HG03457 (cell line): ENCODE measurements around the gene PI4KB.
"Not testable (repeated sequence)": the region's sequence is repeated elsewhere in the genome, so short reads cannot be mapped to it uniquely, and the experiment has no call there.

Source experiments
- ATAC-seq: cut with Tn5 transposase; IDR thresholded peaks from one replicate; pipeline ENCODE4 v1.9.1; 2021; ENCODE audit warnings: moderate number of reproducible peaks; ENCODE audit not compliant: unreplicated experiment

Gene PI4KB

GRCh38 chr1:151327223-151327902 lies at the start of gene PI4KB:
PI4KB (minus strand) TSS chr1:151327416; CDS start chr1:151316481, 10,935 bp downstream.
- no peak for ATAC-seq

DNA sequence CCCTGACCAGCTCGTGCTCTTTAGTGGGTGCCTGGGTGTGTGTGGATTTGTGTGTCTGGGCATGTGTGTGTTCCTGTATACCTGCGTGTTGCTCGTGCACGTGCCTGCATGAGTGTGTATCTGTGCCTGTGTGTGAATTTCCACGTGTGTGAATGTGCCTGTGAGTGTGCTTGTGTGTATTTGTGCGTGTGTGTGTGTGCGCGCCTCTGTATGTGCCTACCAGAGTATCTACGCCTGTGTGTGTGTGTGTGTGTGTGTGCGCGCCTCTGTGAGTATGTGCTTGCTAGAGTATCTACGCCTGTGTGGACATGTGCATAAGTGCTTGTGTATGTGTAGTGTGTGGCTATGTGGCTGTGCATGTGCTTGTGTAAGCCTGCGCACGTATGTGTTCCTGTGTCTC lies 46.0 kb upstream of the PI4KB start:
- ATAC-seq: no peak

DNA sequence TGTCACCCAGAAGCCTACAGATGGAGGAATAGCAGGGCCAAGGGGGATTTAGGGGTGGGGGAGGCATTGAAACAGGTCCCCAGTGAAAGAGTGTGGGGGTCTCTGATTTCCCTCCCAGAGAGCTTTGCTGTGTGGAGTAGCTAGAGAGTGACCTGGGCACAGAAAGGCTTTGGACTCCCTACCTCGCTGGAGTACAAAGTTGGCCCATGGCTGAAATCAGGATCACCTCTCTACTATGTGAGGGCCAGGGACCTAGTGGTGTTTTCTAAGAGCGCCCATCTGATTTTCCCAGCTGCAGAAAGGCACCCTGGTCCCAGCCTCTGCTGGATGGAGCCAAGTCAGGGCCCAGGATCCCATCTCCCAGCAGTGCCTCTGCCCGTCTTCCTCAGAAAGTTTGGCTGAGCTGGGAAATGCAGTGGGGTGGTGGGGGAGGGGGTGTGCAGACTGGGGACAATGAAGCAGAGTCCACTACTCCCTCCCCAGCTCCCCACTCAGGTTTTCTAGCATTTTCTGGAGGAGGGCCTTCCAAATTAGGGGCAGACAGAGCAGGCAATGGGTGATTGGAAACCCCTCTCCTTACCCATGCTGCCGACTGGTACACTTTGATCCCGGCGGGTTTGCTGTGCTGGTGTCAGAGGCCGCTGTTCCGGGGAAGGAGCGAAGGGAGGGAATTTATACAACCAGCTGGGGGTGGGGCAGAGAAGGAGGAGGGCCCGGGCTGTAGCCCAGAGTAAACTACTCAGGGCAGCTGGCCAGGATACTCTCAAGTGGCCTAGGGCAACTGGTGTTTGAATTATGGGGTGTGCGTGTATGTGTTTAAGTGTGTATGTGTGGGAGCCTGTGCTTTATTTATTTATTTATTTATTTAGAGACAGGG lies 45.1 kb upstream of the PI4KB start, which contains the start of gene SELENBP1:
TSS of gene SELENBP1 (minus strand) at position 648 of the 877 bp plus-strand sequence. CDS start at position 584, 64 bp downstream.
- no peak for ATAC-seq

- no peak for ATAC-seq
These were observed 44.3 kb upstream of the PI4KB start for GRCh38 chr1:151371370-151372057.

DNA sequence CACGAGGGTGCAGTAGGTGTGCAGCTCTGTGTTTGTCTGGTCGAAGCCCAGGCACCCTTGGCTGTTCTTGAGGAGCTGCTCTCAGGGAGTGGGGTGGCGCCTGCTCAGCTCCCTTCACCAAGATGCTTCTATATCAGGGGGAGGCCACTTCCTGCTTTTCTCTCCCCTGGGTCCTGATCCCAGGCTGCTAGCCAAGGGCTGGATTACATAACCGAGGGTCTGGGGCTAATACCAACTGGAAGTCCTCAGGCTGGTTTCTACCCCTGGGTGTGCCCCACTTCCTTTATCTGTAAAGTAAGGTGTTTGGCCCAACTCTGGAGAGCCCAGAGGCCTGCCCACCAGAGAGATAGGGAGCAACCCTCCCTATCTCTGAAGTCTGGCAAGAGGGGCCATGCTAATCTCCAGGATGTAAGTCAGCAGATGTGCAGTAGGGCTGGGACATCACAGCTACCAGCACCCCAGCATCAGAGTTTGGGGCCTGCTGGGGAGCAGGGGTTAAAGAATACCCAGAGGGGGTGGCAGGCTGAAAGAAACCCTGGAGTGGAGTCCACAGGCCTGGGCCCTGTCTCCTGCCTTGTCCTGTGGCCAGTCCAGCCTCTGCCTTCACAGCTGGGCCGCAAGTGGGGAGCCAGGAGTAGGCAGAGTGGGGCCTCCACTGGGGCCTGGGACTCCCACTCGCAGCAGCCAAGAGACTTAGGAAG lies 43.1 kb upstream of the PI4KB start:
- no peak for ATAC-seq

DNA sequence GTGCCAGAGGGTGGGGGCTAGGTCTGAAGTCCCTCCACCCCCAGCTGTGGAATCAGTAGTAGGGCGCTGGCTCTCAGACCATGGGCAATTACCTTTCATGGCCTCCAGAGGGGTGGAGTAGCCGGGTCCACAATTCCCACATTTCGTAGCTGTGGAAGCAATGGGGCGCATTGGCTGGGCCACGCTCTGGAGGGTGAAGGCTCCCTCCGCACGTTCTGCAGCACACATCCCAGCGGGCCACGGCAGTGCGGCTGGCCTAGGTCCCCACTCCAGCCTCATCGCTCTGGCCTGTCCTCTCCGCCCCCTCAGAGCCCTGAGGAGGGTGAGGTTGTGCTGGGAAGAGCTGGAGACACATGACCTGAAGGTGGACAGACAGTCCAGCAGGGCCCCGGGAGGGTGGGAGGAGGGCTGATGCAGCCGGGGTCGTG lies 42.4 kb upstream of the PI4KB start:
- ATAC-seq: no peak

DNA sequence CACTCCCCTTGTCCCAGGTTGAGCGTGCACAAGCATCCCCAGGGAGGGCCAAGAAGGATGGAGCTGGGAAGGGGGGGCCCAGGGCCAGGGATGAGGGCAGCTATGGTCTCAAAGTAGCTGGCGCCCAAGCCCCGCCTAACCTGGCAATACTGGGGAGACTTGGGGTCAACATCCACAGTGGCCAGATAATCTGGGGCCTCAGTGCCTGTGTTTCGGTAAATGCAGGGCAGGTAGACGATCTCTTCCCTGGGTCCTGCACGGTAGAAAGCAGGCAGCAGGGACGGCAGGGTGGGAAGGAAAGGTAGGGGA lies 42.0 kb upstream of the PI4KB start:
- no peak for ATAC-seq

GRCh38 chr1:151368393-151369301 lies 41.4 kb upstream of the PI4KB start:
- no peak for ATAC-seq

DNA sequence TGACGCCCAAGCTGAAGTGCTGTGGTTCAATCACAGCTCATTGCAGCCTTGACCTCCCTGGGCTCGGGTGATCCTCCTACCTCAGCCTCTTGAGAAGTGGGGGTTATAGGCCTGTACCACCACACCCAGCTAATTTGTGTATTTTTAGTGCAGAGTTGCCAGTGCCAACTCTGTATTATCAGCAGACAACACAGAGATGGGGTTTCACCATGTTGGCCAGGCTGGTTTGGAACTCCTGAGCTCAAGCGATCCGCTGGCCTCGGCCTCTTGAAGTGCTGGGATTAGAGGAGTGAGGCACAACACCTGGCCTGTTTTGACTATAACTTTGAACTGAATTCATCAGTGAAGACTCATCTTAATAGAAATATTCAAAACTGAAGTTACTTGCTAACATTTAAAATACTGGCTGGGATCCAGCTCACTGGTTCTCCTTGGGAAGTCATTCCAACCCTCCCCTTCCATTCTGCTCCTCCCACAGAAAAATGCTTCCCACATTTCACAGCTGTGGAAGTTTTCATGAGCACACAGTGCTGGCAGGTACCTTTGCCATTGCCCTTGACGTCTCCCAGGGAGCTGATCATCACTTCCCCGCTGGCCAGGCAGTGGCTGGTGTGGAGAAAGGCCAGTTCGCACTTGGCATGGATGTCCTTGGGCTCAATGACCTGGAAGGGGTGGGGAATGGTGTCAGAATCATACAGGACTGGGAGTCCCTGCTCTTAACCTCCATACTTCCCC lies 40.6 kb upstream of the PI4KB start:
- no peak for ATAC-seq

DNA sequence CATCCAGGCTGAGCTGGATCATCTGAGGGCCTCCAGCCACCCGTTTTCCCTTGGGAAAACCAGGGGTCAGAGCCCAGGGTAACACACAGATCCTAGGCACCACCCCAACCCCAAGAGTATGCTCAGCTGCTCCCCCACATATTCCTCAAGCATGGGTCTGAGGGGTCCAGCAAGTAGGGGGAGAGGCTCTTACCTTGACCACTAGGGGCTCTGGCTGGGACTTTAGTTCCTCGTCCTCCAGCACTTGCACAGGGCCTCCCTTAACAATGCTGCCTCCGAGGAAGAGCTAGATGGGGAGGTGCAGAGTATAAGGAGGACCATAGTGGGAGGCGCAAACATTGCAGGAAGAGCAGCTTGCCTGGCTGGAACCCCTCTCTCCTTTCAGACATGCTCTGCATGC lies 37.8 kb upstream of the PI4KB start:
- ATAC-seq: no peak

GRCh38 chr1:151362308-151363155 lies 35.3 kb upstream of the PI4KB start:
- no peak for ATAC-seq

GRCh38 chr1:151361883-151362282 lies 34.7 kb upstream of the PI4KB start:
- ATAC-seq: no peak

DNA sequence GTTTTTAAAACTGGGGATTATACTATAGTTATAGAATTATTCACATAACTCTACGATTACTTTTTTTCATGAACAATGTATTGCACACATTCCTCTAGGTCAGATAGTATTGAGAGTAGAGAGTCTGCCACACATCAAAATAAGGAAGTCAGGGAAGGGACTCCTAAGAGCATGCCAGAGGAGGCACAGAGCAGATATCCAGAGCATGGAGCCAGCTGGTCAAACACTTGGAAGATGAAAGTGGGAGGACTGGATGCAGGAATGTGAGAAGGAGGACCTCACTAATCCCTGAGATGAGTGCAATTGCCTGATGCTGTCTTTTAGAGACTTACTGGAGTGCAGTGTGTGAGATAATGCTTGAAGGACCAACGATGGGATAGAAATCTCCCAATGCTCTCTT lies 29.5 kb upstream of the PI4KB start:
- ATAC-seq: no peak

GRCh38 chr1:151352021-151352718 lies 25.0 kb upstream of the PI4KB start:
- no peak for ATAC-seq

- ATAC-seq: not testable (repeated sequence)
These were observed 23.1 kb upstream of the PI4KB start for GRCh38 chr1:151350323-151350722.

GRCh38 chr1:151347523-151348246 lies 20.5 kb upstream of the PI4KB start:
- no peak for ATAC-seq
